CD4-positive, alpha-beta T cell treated with Interleukin-21 for 1 hour (primary cell): ENCODE results near the gene CEP43.

Experiments
- DNase-seq: peaks from one replicate; pipeline ENCODE4 v3.0.0-alpha.2; 2020

Gene CEP43

DNA sequence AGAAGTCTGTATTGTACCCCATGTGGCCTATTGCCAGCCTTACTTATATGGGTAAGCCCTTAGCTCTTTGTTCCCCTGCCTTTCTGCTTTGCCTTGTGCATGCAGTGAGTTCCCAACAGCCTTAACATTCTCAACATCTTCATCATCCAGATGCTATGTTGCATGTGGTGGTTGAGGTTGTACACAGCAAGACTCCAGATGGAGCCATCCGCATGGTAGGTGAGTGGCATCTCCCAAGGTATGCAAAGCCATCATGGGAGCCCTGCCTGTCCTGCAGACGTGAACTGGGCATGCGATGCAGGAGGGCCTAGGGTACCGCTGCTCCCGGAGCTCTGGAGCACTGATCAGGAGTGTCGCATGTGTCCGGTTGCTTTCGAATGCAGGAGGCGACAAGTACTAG is 16.1 kb downstream of the CEP43 start:
- no peak for DNase-seq

DNA sequence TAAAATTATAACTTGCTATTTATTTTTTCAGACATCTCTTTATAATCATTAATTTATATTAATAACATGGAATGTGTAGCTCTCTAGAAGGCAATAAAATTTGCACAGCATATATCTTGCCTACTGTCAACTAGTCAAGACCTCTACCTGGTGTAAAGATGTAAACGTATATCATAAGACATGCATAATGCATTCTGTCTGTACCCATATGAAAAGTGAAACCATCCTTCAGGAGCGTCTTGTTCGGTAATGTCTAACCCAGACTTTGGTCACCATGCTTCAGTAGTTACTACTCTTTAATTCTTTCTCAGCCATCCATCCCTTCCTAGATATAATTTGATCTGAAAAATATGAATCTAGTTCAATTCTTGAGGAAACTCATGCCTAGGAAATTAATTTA is 21.0 kb downstream of the CEP43 start:
- no peak for DNase-seq

DNA sequence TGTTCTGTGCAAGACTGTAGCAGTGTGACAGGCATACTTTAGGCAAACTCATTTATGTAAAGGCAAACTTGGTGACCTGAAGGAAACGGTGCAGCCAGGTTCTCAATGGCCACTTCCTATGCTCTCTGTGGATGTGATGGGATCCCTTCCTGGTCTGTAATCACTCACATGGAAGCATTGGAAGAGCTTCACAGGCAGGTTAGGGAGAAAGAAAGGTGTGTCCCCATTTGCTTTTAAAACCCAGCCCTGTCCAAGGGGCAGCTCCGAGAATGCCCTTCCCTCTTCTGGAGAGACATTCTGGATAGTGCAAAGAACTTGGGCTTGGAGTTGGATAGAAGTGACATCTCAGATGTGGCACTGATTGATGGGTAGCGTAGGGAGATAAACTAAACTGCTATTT is 28.1 kb downstream of the CEP43 start:
- DNase-seq: no peak

DNA sequence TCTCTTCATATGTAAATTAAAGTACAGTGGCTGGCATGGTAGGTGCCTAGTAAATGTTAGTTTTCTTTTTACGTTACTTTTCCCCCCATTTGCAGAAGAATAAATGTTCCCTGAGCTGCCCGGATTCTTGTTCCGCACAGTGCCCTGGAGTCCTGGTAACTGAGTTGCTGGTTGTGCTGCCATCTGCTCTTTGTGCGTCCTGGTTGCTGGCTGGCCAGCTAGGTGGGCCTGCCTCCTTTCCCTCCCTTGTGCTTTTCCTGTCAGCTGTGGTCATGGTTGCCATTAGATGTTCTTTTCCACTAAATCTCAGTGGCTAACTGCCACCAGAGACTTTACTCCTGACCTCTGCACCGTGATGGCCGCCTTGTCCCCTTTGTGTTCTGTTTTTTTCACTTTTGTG is 28.6 kb downstream of the CEP43 start:
- no peak for DNase-seq

DNA sequence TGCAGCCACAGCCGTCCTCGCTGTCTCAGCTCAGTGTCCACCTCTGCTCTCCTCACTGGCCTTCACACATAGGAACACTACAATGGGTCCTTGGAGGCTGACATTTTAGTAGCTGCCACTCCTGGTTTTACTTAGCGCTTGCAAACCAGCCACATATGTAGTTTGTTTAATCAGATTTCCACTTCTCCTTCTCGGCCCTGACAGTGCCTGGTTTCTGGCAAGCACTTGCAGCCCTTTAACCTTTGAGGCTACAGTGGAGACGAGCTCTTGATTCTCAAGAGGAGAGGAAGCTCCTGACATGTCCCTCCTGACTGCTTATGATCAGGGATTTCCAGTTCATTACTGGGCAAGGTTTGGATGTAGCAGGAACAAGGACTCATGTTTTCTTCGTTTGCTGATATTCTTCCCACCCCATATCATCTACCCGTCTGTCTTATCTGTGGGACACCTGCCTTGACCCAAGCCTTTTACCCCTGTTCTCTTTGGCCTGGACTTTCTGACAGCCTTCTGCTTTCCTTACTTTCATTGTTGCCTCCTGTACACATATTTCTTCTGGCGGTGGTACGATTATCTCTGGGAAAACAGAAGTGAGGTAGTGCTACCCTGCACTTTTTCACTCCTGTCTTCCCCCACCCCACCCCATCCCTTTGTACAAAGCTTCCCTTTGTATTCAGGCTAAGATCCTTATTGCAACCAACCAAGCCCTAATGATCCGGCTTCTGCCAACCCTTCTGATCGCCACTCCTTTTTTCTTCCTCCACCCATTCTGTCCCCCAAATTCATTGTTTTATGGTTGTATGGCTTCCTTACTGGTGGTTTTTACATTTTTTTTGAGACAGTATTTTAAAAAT is 31.2 kb downstream of the CEP43 start:
- DNase-seq: no peak

DNA sequence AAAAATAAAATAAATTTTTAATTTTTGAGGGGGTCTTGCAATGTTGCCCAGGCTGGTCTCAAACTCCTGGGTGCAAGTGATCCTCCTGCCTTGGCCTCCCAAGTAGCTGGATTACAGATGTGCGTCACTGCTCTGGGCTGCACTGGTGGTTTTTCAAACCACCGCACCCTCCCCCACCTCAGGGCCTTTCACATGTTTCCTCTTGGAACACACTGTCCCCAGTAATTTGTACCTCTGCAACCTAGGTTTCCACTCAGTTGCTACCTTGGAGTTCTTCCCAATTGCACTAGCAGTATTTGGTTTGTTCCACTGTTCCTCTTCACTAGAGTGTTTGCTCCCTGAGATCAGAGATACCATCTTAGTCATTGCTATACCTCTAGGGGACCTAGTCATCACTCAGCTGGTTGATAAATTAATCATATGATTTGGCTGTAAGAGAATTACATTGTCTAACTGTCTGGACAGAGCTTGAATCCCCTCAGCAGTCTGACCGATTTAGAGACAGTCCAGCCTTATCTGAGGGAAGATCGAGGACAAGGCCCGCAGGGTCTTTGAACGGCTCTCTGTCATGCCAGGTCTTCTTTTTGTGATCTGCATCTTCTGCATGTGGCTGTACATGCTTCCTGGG is 32.0 kb downstream of the CEP43 start:
- no peak for DNase-seq

DNA sequence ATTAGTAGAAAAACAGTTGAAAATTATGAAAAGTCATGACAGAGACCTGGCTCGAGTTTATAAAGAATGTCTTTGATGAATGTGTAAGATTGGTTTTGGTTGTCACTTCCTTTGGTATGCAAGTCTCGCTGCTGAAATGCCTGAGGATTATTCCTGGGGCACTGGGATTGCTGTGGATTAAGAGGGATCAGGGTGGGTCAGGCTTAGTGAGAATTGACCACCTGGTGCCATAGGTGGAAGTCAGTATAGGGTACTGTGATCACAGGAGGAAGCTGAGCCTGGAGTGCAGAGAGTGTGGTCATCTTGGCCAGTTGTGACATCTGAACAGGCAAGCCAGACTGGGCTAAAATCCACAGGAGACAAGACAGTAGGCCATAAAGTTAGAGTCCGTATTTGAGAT is 34.9 kb downstream of the CEP43 start:
- no peak for DNase-seq

DNA sequence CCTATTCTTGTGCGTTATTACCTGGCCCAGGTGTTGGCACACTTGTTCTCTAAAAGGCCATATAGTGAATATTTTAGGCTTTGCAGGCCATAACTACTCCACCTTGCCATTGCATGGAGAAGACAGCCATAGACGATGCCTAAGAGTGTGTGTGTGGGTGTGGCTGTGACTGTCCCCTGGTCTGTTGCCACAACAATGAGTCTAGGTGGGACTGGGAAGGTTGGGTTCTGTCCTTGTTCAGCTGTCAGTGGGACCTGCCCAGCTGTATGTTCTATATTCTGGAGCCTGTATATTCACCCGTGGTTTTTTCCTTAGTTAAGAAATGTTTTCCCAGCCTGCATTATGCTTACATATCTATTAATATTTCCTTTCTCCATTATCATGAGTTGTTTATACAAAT is 38.6 kb downstream of the CEP43 start:
- no peak for DNase-seq

DNA sequence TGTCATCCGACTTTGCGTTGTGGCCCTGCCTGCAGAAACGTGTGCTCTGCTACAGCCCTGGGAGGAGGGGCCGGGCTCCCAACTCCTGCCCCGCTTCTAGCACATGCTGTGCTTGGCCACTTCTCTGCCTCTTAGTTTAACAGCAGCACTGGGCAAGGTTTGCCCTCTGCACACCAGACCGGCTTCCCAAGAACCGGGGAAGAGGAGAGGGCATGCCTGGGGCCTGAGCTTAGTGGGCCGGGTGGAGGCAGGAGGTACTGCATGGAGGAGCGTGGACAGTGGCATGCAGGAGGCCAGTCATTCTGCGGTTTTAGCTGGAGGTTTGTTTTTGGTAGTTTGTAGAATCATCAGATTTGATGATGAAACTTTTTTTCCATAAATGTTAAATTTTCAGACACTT is 45.5 kb downstream of the CEP43 start:
- no peak for DNase-seq

DNA sequence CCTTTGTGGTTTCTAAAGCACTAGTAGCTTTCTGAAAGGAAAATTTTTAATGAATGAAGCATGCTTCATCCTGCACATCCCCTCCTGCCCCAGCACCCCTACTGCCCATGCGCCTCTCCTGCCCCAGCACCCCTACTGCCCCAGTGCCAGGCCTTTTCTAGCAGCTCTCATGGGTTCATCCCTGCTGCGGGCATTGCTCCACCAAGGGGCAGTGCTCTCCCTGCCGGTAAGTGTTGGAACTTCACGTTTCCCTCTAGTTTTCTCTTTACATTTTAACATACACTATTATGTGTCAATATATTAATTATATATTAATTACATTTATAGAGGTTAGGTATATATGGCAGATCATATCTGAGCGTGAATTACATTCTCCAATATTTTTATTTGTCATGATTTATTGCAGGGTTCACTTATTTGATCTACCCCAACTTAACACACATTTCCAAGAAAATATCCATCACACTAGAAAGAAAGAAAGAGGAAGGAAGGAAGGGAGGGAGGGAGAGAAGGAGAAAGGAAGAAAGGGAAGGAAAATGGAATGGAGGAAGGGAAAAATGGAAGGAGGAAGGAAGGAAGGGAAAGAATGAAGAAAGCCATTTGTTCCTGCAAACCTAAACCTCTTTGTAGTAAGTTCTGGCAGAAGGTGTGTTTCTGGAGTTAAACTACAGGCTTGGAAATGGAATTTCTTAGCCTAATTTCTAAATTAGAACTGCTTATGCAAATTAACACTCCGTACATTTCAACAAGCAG is 46.8 kb downstream of the CEP43 start:
- DNase-seq: no peak

DNA sequence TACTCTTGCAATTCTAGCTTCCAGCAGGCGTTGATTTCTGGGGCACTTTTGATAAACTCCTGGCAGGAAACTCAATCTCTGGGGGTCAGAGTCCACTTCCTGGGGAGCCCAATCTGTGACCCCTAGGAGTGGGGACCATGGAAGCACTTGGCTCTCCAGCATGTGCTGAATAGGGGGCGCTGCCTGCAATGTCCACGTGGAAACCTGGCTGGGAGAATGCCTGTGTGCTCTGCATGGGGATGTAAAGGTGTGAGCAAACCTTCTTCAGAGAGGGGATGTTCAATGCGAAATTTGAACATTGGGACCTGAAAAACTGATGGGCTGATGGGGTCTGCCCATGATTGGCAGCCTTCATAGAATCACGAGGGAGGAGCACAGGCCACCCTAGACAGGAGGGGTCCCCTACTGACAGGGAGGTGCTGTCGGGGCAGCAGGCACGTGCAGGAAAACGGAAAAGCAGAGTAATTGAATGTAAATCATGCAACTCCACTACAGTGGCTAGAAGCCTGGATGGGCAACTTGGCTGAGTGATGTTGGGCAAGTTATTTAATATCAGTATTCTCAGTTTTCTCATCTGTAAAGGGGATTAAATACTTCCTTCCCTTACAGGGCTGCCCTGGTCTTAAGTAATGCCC is 47.8 kb downstream of the CEP43 start:
- no peak for DNase-seq

DNA sequence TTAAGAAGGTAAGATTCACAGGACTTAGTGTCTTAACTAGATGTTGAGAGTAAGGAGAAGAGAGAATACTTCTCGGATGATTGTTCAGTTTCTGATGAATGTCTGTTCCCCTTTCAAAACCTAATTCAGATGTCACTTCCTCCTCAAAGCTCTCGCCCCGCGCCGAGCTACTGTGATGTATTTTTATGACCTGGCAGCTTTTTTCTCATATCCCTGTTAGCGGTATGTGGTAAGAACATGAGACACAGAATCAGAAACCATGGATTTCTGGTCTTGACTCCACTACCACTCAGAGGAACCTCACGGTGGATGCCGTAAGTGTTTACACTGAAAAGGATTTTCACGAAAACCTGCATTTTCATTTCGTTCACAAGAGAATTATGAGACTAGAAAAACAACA is 48.4 kb downstream of the CEP43 start:
- DNase-seq: peak; percentile 53
